Measurements from ENCODE around the gene NNT.
"Not testable (repeated sequence)": the region's sequence is repeated elsewhere in the genome, so short reads cannot be mapped to it uniquely, and the experiment has no call there.

Gene NNT

DNA sequence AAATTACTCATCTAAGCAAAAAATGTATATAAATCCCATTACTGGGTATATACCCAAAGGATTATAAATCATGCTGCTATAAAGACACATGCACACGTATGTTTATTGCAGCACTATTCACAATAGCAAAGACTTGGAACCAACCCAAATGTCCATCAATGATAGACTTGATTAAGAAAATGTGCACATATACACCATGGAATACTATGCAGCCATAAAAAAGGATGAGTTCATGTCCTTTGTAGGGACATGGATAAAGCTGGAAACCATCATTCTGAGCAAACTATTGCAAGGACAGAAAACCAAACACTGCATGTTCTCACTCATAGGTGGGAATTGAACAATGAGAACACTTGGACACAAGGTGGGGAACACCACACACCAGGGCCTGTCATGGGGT lies 103.6 kb downstream of the NNT start:
- not testable (repeated sequence) for DNase-seq (ENCODE audit: low read depth in 2 of 2)

DNA sequence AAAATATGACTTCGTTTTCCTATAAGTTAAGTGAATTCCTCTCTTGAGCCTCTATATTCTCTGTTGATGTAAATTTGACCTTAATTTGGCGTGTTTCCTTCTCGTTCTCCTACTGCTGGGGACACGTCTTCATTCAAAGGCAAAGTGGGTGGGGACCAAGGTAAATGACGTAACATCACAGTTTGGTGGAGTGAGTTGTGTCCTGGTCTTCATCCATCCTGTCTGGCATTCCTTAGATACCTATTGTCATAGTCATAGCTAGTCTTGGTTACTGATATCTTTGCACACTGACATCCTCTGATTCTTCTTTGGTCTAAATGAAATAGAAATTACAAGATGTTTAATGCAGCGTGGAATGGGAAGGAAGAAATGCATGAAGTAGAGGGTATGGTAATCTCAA lies 108.5 kb downstream of the NNT start:
- DNase-seq (ENCODE audit: low read depth in 2 of 2) = no peak

DNA sequence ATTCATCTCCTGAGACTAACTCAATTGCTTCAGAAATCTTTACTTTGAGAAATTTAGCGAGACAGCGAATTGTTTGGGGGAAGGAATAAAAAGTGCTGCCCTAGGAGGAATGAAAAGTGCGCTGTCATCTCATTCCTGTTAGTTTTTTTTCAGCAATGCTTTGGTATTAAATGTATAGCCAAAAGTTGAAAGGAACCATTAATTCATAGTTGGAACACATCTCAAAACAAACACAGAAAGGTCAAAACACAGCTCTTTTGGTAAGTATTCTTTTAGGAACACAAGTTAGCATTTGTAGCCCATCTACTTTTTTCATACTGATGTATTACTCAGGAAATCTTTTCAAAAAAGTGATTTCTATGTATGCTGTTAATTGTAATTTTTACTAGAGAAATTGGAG lies 109.1 kb downstream of the NNT start:
- DNase-seq (ENCODE audit: low read depth in 2 of 2) = no peak

DNA sequence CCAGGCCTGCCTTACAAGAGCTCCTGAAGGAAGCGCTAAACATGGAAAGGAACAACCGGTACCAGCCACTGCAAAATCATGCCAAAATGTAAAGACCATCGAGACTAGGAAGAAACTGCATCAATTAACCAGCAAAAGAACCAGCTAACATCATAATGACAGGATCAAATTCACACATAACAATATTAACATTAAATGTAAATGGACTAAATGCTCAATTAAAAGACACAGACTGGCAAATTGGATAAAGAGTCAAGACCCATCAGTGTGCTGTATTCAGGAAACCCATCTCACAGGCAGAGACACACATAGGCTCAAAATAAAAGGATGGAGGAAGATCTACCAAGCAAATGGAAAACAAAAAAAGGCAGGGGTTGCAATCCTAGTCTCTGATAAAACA lies 116.8 kb downstream of the NNT start:
- not testable (repeated sequence) for DNase-seq (ENCODE audit: low read depth in 2 of 2)

DNA sequence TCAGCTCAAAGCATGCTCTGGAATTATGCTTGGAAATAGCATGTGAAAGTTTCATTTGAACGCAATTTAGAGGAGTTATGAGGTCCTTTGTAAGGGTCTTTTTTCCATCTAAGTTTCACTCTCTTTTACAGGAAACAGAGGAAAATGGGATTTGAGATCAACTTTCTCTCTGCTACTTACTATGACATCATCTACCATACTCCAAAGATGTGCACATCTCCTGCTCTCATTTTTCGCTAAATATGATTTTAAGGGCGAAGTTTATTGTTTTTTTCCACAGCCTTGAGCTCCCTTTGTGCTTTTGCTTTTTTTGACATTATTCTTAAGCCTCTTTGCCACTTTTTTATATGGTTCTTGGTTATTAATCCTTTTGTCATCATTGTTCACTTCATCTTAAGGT lies 125.6 kb downstream of the NNT start:
- DNase-seq (ENCODE audit: low read depth in 2 of 2) = no peak

DNA sequence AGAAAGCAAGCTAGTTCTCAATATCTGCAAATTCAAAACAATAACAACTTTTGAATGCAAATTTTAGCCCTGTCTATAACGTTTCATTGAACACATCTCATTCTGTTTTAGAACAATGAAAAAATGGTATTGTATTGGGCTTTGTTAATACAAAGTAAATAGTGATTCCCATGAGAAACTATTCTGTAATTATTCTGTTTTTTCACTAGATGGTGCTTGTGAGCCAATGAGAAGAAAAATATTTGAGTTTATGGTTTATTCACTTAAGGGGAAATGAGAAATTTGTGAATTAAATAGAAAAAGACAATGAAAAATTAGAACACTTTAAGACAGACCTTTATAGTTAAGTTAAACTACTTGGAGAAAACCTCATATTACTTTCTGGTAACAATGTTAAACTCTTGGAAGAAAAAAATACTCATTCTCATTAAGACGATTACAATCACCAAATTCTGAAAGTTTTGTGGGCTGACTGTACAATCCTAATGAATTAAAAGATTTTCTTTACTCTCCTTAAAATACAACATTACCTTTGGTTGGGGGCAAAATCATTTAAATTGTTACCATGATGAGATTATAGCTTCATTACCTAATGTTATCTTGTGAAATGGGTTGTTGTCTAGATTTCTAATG lies 127.0 kb downstream of the NNT start:
- no peak for DNase-seq (ENCODE audit: low read depth in 2 of 2)

DNA sequence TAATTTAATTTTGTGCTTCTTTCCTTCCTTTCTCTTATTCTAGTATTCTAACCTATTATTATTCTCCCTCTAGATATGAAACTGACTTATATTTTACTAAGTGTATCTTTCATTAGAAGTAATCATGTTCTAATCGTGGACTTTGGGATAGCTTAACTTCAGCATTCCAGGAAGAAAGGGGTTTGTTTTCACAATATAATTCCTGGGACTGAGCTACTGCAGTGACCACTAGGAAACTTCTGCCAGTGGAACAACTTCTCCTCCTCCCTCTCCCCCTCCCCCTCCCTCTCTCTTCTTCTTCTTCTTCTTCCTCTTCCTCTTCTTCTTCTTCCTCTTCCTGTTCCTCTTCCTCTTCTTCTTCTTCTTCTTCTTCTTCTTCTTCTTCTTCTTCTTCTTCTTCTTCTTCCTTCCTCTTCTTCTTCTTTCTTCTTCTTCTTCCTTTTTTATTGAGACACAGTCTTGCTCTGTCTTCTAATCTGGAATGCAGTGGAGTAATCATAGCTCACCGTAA lies 127.9 kb downstream of the NNT start:
- DNase-seq (ENCODE audit: low read depth in 2 of 2) = no peak

DNA sequence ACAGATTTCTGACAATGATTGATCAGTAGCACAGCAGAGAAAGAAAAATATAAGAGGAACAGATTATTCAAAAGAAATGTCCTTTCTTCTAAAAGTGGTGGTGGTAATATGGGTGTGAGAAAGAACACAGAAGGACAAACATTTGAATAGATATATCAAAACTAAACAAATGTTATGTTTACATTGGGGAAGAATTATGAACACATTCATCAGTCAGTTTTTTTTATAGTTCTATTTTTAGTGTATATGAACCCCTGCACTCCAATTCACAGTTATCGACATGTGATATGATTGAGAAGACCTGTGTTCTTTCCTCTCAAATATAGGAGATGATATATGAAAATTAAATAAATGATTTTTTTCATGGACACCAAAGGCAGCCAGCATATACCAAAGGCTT lies 128.6 kb downstream of the NNT start:
- no peak for DNase-seq (ENCODE audit: low read depth in 2 of 2)

DNA sequence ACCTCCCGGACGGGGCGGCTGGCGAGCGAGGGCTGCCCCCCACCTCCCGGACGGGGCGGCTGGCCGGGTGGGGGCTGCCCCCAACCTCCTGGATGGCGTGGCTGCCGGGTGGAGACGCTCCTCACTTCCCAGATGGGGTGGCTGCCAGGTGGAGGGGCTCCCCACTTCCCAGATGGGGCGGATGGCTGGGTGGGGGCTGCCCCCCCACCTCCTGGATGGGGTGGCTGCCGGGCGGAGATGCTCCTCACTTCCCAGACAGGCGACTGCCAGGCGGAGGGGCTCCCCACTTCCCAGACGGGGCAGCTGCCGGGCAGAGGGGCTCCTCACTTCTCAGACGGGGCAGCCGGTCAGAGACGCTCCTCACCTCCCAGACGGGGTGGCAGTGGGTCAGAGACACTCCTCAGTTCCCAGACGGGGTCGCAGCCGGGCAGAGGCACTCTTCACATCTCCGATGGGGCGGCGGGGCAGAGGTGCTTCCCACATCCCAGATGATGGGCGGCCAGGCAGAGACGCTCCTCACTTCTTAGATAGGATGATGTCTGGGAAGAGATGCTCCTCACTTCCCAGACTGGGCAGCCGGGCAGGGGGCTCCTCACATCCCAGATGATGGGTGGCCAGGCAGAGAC lies 143.1 kb downstream of the NNT start:
- DNase-seq (ENCODE audit: low read depth in 2 of 2) = not testable (repeated sequence)

DNA sequence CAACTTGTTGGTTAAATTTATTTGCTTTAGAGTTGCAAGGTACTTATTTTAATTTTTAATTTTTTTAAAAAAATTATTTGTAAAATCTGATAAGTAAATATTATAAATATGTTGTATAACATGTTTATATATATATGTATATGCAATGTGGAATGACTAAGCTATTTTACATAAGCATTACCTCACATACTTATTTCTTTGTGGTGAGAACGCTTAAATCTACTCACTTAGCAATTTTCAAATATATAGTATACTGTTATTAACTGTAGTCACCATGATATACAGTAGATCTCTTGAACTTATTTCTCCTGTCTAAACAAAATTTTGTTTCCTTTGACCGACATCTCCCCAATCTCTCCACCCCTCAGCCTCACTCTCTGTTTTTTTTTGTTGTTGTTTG lies 147.8 kb downstream of the NNT start:
- no peak for DNase-seq (ENCODE audit: low read depth in 2 of 2)

DNA sequence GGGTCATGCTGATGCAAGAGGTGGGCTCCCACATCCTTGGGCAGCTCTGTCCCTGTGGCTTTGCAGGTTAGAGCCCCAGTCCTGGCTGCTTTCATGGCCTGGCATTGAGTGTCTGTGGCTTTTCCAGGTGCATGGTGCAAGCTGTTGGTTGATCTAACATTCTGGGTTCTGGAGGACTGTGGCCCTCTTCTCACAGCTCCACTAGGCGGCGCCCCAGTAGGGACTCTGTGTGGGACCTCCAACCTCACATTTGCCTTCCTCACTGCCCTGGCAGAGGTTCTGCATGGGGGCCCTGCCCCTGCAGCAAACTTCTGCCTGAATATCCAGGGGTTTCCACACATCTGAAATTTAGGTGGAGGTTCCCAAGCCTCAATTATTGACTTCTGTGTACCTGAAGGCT lies 150.1 kb downstream of the NNT start:
- no peak for DNase-seq (ENCODE audit: low read depth in 2 of 2)

All from stimulated activated CD4-positive, alpha-beta T cell treated with anti-CD3 and anti-CD28 coated beads, Interleukin-1b, Interleukin-23, amount 100 ng/mL, for 1 hour (primary cell).